ENCODE data around the gene PLAC1.

PLAC1 gene

GRCh38 chrX:134658002-134658759 lies at the start of gene PLAC1:
TSS of gene PLAC1 (minus strand) at chrX:134658471. CDS start at chrX:134566682, 91,789 bp downstream.
- no peak within 1 kb of the TSS for H3K27ac ChIP-seq
- H3K4me3 ChIP-seq, result no peak within 1 kb of the TSS

GRCh38 chrX:134706138-134706537 lies 47.9 kb upstream of the PLAC1 start:
- Histone ChIP-seq H3K27ac (no peak overlapping the region), H3K4me3 (no peak overlapping the region)

GRCh38 chrX:134695999-134696398 lies 37.7 kb upstream of the PLAC1 start:
- no peak overlapping the region for H3K4me3 ChIP-seq
- no peak overlapping the region for H3K27ac ChIP-seq

GRCh38 chrX:134694333-134695322 lies 36.4 kb upstream of the PLAC1 start:
- Histone ChIP-seq H3K27ac (no peak overlapping the region), H3K4me3 (no peak overlapping the region)

GRCh38 chrX:134693644-134694043 lies 35.4 kb upstream of the PLAC1 start:
- Histone ChIP-seq H3K4me3 (no peak overlapping the region), H3K27ac (no peak overlapping the region)

GRCh38 chrX:134692990-134693389 lies 34.7 kb upstream of the PLAC1 start:
- H3K27ac ChIP-seq, result no peak overlapping the region

GRCh38 chrX:134692233-134692632 lies 34.0 kb upstream of the PLAC1 start:
- H3K27ac ChIP-seq, result no peak overlapping the region
- H3K4me3 ChIP-seq, result no peak overlapping the region

More at GRCh38 chrX:134692990-134693389, 34.7 kb upstream of the PLAC1 start:
- no peak overlapping the region for H3K4me3 ChIP-seq

- H3K4me3 ChIP-seq, result no peak overlapping the region
- no peak overlapping the region for H3K27ac ChIP-seq
These were observed 33.2 kb upstream of the PLAC1 start for GRCh38 chrX:134691453-134691852.

GRCh38 chrX:134688839-134689238 lies 30.6 kb upstream of the PLAC1 start:
- no peak overlapping the region for H3K4me3 ChIP-seq
- H3K27ac ChIP-seq, result no peak overlapping the region

GRCh38 chrX:134688031-134688823 lies 30.0 kb upstream of the PLAC1 start:
- no peak overlapping the region for H3K27ac ChIP-seq

GRCh38 chrX:134685668-134686067 lies 27.4 kb upstream of the PLAC1 start:
- Histone ChIP-seq H3K27ac (no peak overlapping the region), H3K4me3 (no peak overlapping the region)

More at GRCh38 chrX:134688031-134688823, 30.0 kb upstream of the PLAC1 start:
- no peak overlapping the region for H3K4me3 ChIP-seq

- H3K4me3 ChIP-seq, result no peak overlapping the region
- H3K27ac ChIP-seq, result no peak overlapping the region
These were observed 26.7 kb upstream of the PLAC1 start for GRCh38 chrX:134684956-134685355.

GRCh38 chrX:134683351-134684005 lies 25.2 kb upstream of the PLAC1 start:
- Histone ChIP-seq H3K4me3 (no peak overlapping the region), H3K27ac (no peak overlapping the region)

- H3K27ac ChIP-seq, result no peak overlapping the region
- H3K4me3 ChIP-seq, result no peak overlapping the region
These were observed 23.8 kb upstream of the PLAC1 start for GRCh38 chrX:134682081-134682480.

- no peak overlapping the region for H3K4me3 ChIP-seq
- no peak overlapping the region for H3K27ac ChIP-seq
These were observed 21.4 kb upstream of the PLAC1 start for GRCh38 chrX:134679644-134680043.

GRCh38 chrX:134679221-134679620 lies 20.9 kb upstream of the PLAC1 start:
- Histone ChIP-seq H3K27ac (no peak overlapping the region), H3K4me3 (no peak overlapping the region)

GRCh38 chrX:134677332-134677731 lies 19.1 kb upstream of the PLAC1 start:
- Histone ChIP-seq H3K4me3 (no peak overlapping the region), H3K27ac (no peak overlapping the region)

GRCh38 chrX:134676436-134676835 lies 18.2 kb upstream of the PLAC1 start:
- H3K27ac ChIP-seq, result no peak overlapping the region
- H3K4me3 ChIP-seq, result no peak overlapping the region

- no peak overlapping the region for H3K27ac ChIP-seq
- no peak overlapping the region for H3K4me3 ChIP-seq
These were observed 14.9 kb upstream of the PLAC1 start for GRCh38 chrX:134673123-134673522.

All from skin epidermis (tissue), 12 donors.